Measurements from ENCODE around the gene NLGN3. TPM values are rescaled to one million over a fixed set of nuclear protein-coding genes. Genes with fewer than 3 reads are reported as not detected.

Gene NLGN3
- total RNA-seq, result 1 to 10 TPM in 1 of 6 donors, under 1 TPM in 4, not detected in 1; 0.20 to 1.0 (median 0.61) TPM

DNA sequence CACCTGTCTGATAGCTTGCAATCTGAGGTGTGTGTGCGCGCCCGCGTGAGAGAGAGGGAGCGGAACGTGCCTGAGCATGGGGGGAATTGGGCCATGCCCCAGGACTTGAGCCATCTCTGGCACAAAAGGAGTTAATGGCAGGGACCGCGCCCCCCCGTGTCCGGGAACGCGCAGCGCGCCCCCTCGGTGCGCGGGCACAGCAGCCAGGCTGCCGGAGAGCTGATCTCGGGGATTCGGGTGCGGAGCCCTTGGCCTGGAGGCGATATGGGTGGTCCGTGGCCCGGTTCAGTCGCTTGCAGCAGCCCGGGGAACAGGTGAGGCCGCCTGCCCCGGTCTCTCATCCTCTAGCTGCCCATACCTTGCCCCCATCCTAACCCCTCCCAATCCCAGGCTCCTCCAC, at the start of gene NLGN3:
TSS of gene NLGN3 (plus strand) at position 191 of the 400 bp plus-strand sequence. CDS start 2,909 bp downstream, outside the sequence.
- peaks cover 0 to 4% (median 0%) of the 10 kb centered on the region in 4 donors for H3K27me3 ChIP-seq
- WGBS, 2 donors, result 4 to 34% methylated on average over 4 to 15 of the region's 28 CpGs
- TF ChIP-seq, protein P1, sequence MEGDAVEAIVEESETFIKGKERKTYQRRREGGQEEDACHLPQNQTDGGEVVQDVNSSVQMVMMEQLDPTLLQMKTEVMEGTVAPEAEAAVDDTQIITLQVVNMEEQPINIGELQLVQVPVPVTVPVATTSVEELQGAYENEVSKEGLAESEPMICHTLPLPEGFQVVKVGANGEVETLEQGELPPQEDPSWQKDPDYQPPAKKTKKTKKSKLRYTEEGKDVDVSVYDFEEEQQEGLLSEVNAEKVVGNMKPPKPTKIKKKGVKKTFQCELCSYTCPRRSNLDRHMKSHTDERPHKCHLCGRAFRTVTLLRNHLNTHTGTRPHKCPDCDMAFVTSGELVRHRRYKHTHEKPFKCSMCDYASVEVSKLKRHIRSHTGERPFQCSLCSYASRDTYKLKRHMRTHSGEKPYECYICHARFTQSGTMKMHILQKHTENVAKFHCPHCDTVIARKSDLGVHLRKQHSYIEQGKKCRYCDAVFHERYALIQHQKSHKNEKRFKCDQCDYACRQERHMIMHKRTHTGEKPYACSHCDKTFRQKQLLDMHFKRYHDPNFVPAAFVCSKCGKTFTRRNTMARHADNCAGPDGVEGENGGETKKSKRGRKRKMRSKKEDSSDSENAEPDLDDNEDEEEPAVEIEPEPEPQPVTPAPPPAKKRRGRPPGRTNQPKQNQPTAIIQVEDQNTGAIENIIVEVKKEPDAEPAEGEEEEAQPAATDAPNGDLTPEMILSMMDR (IDR thresholded peaks at IDR 0.05), result no peak
- TF ChIP-seq EP300 (IDR thresholded peaks at IDR 0.05) (no peak), POLR2A (IDR thresholded peaks at IDR 0.05) (no peak), POLR2AphosphoS5 (IDR thresholded peaks at IDR 0.05) (no peak)
- H3K4me3 ChIP-seq, result peak within 1 kb of the TSS in 3 of 4 donors; percentile 12 to 31 (median 17)
- H3K36me3 ChIP-seq, result peaks cover 0 to 22% (median 10%) of the 10 kb centered on the region in 4 donors
- ATAC-seq (ENCODE audit: low FRiP score in 2 of 2) (peak in 1 of 2 donors; percentile 15), DNase-seq (peak in 1 of 2 donors; percentile 69)
- H3K4me1 ChIP-seq, result peaks cover 0 to 16% (median 2%) of the 10 kb centered on the region in 4 donors
- no peaks in the 10 kb centered on the region for H3K9me3 ChIP-seq
- H3K27ac ChIP-seq, result no peak within 1 kb of the TSS

DNA sequence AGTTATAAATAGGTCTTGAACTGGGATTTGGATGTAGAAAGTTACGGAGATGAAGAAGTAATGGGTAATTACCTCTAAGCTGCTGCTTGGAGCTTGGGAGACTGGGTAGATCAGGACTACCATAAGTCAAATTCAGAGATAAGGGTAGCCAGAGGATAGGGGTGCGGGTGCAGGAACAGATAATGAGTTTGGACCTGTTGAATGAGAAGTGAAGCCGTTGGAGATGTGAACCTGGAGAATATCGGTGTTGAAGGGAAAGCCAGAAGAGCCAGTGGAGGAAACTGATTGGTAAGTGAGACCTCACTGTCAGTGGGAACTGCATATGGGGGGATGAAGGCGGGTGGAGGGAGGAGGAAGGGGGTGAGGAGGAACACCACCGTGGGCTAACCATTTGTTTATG, 49.6 kb upstream of the NLGN3 start:
- Histone ChIP-seq H3K4me3 (peak overlapping the region in 3 of 4 donors; percentile 46 to 67 (median 61)), H3K27me3 (no peaks in the 10 kb centered on the region), H3K36me3 (no peaks in the 10 kb centered on the region), H3K9me3 (no peaks in the 10 kb centered on the region), H3K4me1 (peaks cover 3 to 13% (median 7%) of the 10 kb centered on the region in 4 donors), H3K27ac (peak overlapping the region in 3 of 4 donors; percentile 17 to 88 (median 85))
- TF ChIP-seq POLR2AphosphoS5 (IDR thresholded peaks at IDR 0.05) (no peak), POLR2A (IDR thresholded peaks at IDR 0.05) (no peak), EP300 (IDR thresholded peaks at IDR 0.05) (no peak)
- TF ChIP-seq, protein P1 (IDR thresholded peaks at IDR 0.05), result no peak
- ATAC-seq (ENCODE audit: low FRiP score in 2 of 2) (no peak), DNase-seq (no peak)
- WGBS, 2 donors, result 29 to 44% methylated on average over 6 of the region's 6 CpGs

DNA sequence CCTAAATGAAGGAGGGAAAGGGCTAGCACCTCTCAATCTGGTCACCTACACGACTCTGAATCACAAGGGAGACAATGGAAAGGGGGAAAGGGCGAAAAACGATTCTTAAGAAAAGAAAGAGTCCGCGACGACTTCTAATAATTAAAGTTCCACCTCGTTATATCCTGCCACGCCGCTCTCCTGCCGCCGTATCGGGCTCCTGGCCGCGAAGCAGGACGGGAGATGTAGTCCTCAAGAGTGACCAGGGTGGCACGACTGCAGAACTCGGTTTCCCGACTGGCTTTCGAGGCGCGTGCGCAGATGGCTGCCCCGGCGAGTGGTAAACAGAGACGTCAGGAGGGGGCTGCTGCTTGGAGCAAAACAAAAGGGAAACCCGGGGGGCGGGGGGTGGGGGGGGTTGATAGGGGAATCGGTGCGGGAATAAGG, 49.1 kb upstream of the NLGN3 start, which contains the start of gene FOXO4:
TSS of gene FOXO4 (plus strand) at position 297 of the 426 bp plus-strand sequence. CDS start 678 bp downstream, outside the sequence.
- Histone ChIP-seq H3K27me3 (no peaks in the 10 kb centered on the region), H3K4me1 (peaks cover 3 to 13% (median 7%) of the 10 kb centered on the region in 4 donors), H3K9me3 (no peaks in the 10 kb centered on the region), H3K36me3 (no peaks in the 10 kb centered on the region), H3K27ac (peak within 1 kb of the TSS; percentile 17 to 88 (median 78)), H3K4me3 (peak within 1 kb of the TSS; percentile 2 to 67 (median 54))
- ATAC-seq (ENCODE audit: low FRiP score in 2 of 2) (peak; percentile 93 to 97), DNase-seq (peak; percentile 96)
- TF ChIP-seq POLR2AphosphoS5 (IDR thresholded peaks at IDR 0.05) (peak in 1 of 2 donors; percentile 43), POLR2A (IDR thresholded peaks at IDR 0.05) (no peak), EP300 (IDR thresholded peaks at IDR 0.05) (no peak)
- TF ChIP-seq, protein P1 (IDR thresholded peaks at IDR 0.05), result no peak
- WGBS, 2 donors, result 0 to 7% methylated on average over 7 to 28 of the region's 29 CpGs

DNA sequence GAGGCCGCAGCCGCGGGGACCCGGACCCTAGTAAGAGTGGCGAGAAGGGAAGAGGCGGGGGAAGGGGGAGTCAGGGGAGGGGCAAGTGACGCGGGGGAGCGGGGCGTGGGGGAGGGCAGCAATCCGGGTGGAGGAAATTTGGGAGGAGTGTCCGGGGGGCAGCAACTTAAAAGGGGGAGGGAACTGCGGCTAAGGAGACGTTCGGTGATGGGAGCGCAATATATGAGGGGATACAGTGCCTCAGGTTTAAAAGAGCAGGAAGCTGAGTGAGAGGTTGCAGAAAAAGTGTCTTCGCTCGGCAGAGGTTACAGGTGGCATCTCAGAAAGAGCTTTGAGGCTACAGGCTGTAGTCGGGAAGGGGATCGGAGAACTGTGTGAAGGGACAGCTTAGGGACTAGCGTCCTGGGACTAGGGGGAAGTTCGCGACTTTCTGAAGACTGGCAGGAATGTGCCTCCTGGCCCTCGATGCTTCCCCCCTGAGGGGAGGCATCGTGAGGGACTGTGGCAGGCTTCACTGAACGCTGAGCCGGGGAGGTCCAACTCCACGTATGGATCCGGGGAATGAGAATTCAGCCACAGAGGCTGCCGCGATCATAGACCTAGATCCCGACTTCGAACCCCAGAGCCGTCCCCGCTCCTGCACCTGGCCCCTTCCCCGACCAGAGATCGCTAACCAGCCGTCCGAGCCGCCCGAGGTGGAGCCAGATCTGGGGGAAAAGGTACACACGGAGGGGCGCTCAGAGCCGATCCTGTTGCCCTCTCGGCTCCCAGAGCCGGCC, 48.5 kb upstream of the NLGN3 start:
- Histone ChIP-seq H3K36me3 (no peaks in the 10 kb centered on the region), H3K27ac (peak overlapping the region; percentile 17 to 88 (median 78)), H3K27me3 (no peaks in the 10 kb centered on the region), H3K4me1 (peaks cover 3 to 13% (median 7%) of the 10 kb centered on the region in 4 donors), H3K4me3 (peak overlapping the region; percentile 2 to 67 (median 54)), H3K9me3 (no peaks in the 10 kb centered on the region)
- DNase-seq, result peak; percentile 25 to 48
- TF ChIP-seq EP300 (IDR thresholded peaks at IDR 0.05) (no peak), POLR2AphosphoS5 (IDR thresholded peaks at IDR 0.05) (peak in 1 of 2 donors; percentile 23), POLR2A (IDR thresholded peaks at IDR 0.05) (peak in 2 of 4 donors; percentile 26 to 28)
- TF ChIP-seq, protein P1 (IDR thresholded peaks at IDR 0.05), result no peak
- WGBS, 2 donors, result 0 to 24% methylated on average over 9 to 44 of the region's 46 CpGs
- ATAC-seq (ENCODE audit: low FRiP score in 2 of 2), result peak; percentile 75 to 91
